Cardiac septum (tissue), 1 donor: Measurements from ENCODE around the gene IER5L. TPM values are rescaled to one million over a fixed set of nuclear protein-coding genes. Genes with fewer than 3 reads are reported as not detected.

Experiments
- DNase-seq: peaks from one replicate; pipeline ENCODE4 v3.0.0-alpha.2; 2020; ENCODE audit warnings: low spot score
- intact Hi-C: fragments of 100-400 bp; cut with DNase I; formaldehyde crosslinking; loops from one replicate; pipeline ENCODE4 v1.14.0; 2022
- long read RNA-seq: library from polyadenylated mRNA; unstranded; transcript quantifications from one replicate; pipeline ENCODE4 v2.0.0, GENCODE V29; 2021
- total RNA-seq: library from RNA; stranded (reverse); fragmentation: NEBNext Ultra II Directional; extraction: Animal tissue kit (Norgen Biotek cat#: 25700); gene quantifications from one replicate; pipeline ENCODE4 v1.2.1, GENCODE V29; 2021
- donor health status: DM: no; HTN: no; CAD: no.

Gene IER5L
- 12.6 TPM for total RNA-seq
- long read RNA-seq, transcript IER5L-201 (1 exons, 2,711 nt): major isoform, 19 of 19 reads
- long read RNA-seq, partial matches to known transcripts: 0 of 19 reads
- long read RNA-seq, other reads (novel, unspliced or antisense): 0 of 19 reads

GRCh38 chr9:129177791-129178567, at the start of gene IER5L:
TSS of gene IER5L (minus strand) at chr9:129178261. CDS start at chr9:129178052, 209 bp downstream.
- intact Hi-C loops: no loop called here
- peak; percentile 98 for DNase-seq

GRCh38 chr9:129227843-129228189, 49.8 kb upstream of the IER5L start:
- intact Hi-C loops: no loop called here

GRCh38 chr9:129225815-129226214, 47.8 kb upstream of the IER5L start:
- peak; percentile 87 for DNase-seq
- intact Hi-C loops: no loop called here

More at GRCh38 chr9:129227843-129228189, 49.8 kb upstream of the IER5L start:
- no peak for DNase-seq

DNA sequence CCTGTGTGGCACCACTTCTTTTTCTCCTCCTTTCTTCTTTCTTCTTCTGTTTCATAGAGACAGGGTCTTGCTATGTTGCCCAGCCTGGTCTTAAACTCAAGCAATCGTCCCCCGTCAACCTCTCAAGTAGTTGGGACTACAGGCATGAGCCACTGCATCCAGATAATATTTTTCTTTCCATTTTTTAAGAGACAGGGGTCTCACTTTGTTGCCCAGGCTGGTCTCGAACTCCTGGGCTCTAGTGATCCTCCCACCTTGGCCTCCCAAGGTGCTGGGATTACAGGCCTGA, 47.4 kb upstream of the IER5L start:
- DNase-seq: no peak
- intact Hi-C loops: no loop called here

DNA sequence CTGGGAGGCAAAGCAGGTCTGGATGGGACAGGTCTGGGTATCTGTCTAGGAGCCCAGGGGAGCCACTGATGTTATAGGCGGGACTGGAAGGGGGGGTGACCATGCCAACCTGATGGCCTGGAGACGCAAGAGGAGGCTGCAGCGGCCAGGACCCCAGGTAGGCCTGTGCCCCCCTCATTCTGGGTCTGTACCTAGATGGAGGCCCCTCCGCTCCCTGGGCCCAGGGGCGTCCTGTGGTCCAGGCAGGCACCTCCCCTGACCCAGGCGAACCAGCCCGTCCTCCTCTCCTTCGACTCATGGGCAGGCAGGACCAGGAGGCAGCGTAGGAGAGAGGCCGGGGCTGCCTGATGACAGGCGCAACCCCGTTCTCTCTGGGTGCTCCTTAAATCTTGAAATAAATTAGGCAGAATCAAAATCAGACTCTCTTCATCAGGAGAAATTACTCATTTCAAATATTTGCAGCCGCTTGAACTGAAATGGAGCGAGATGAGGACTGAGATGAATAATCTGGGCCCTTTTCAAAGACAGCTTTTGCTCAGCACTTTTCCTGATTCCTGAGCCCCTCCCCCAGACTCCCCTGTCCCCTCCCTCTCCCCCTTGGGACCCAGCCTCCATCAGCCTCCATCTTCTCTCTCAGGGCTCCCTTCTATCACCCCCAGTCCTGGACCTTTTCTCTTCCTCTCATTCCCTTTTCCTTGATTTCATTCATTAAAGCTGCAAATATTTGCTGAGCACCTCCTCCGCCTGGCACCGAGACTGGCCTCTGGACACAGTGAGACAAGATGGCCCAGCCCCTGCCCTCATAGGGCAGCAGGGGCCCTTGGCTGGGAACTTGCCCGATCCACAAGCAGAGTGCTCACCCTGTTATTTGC, 46.8 kb upstream of the IER5L start:
- no peak for DNase-seq
- intact Hi-C loops: no loop called here

DNA sequence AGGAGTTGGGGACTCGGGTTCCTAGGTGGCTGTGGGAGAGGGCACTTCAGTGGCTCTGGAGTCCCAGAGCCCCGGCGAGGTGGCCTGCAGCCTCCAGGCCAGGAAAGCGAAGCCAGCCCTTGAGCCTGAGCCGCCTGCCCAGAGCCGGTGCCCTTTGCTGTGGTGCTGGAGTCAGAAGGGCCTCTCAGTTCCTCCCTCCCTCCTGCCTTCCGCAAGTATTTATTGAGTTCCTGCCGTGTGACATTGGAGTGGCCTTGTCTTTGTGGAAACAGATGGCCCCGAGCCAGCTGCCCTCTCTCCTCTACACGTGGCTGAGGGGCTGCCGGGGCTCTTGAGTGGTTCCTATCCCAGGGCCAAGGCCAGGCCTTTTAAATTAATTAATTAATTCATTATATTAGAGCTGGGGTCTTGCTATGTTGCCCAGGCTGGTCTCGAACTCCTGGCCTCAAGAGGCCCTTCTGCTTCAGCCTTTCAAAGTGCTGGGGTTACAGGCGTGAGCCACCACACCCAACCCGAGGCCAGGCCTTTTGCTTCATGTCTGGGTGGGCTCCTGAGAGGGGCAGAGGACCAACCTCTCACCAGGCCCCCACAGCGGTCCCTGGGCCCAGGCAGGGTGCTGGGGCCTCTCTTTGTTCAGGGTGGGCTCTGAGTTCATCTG, 45.6 kb upstream of the IER5L start:
- no peak for DNase-seq
- intact Hi-C loops: no loop called here

DNA sequence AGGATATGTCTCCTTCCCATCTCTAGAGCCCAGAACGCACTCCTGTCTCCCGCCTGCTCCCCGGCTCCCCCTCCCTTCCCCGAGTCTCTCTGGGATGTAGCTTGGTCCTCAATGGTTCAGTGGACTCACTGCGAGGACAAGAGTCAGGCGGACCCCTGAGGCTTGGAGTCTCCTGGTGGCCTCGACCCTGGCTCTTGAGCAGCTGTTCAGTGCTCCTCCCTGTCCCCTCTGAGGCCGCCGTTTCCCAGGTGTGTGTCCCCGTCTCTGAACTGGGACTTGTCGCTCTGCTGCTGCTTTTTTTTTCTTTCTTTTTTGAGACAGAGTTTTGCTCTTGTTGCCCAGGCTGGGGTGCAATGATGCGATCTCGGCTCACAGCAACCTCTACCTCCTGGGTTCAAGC, 44.8 kb upstream of the IER5L start:
- DNase-seq: no peak
- intact Hi-C loops: no loop called here

GRCh38 chr9:129221979-129222635, 44.0 kb upstream of the IER5L start:
- DNase-seq: no peak
- intact Hi-C loops: no loop called here

DNA sequence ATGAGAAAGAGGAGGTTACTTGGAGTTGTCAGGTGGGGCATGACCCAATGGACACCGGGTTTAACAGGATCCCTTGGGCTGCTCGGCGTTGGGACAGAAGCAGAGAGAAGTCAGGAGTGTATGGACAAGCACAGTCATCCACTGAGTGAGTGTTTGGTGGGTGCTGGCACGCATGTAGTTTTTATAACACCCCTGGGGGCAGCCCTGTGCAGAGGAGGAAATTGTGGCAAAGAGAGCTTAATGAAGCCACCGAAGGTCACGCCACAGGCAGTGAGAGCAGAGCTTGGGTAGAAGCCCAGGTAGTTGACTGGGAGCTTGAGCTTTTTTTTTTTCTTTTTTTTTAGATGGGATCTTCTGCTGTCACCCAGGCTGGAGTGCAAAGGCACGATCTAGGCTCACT, 43.2 kb upstream of the IER5L start:
- no peak for DNase-seq
- intact Hi-C loops: no loop called here

- intact Hi-C loops: no loop called here
Observed at GRCh38 chr9:129220771-129221170, 42.7 kb upstream of the IER5L start.

DNA sequence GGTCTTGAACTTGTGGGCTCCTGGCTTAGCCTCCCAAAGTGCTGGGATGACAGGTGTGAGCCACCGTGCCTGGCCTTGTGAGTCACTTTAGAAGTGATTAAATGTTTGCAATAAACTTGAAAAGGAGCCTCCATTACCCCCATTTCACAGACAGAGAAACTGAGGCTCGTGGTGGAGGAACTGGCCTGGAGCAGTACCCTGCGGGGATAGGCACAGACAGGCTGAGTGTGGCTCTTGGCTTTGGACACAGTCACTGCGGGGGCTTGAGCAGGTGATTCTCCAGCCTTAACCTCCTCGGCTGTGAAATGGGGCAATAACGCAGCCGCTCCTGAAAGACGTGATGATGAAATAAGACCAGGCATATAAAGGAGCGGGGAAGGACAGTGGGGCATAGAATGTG, 40.9 kb upstream of the IER5L start:
- intact Hi-C loops: loop anchor here (5.0 kb wide), 1 partner anchor 33 kb away; no protein-coding TSS in a partner anchor
- no peak for DNase-seq

More at GRCh38 chr9:129220771-129221170, 42.7 kb upstream of the IER5L start:
- DNase-seq: no peak

- intact Hi-C loops: loop anchor here (5.0 kb wide), 1 partner anchor 34 kb away; no protein-coding TSS in a partner anchor
- no peak for DNase-seq
Observed at GRCh38 chr9:129218272-129218625, 40.2 kb upstream of the IER5L start.

- DNase-seq: no peak
- intact Hi-C loops: no loop called here
Observed at GRCh38 chr9:129213551-129213950, 35.5 kb upstream of the IER5L start.

DNA sequence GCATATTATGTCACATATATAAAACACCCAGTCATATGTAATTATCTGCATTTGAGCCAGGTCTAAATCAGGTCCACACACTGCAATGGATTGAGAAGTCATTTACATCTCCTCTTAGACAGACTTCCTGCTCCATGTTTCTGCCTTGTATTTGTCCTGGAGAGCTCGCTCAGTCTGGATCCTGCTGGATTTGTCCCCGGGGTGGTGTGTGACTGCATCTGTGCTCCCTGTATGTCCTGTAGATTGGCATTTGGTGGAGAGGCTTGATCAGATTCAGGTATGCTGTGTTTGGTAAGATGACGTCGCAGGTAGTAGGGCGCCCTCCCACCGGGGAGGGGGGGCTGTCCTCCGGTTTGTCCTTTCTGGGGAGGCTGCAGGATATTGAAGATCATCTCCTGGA, 33.6 kb upstream of the IER5L start:
- intact Hi-C loops: no loop called here
- DNase-seq: no peak

GRCh38 chr9:129210125-129210524, 32.1 kb upstream of the IER5L start:
- intact Hi-C loops: no loop called here
- no peak for DNase-seq

DNA sequence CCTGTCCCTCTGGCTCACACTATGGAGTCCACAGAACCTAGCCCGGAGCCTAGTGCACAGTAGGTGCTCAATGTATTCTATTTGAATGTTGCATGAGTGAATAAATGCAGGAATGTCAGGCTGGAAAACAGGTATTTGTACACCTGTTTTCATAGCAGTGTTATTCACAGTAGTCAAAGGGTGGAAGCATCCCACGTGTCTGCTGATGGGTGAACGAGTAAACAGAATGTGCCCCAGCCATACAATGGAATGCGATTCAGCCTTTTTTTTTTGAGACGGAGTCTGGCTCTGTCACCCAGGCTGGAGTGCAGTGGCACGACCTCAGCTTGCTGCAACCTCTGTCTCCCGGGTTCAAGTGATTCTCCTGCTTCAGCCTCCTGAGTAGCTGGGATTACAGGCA, 31.5 kb upstream of the IER5L start:
- DNase-seq: no peak
- intact Hi-C loops: no loop called here

DNA sequence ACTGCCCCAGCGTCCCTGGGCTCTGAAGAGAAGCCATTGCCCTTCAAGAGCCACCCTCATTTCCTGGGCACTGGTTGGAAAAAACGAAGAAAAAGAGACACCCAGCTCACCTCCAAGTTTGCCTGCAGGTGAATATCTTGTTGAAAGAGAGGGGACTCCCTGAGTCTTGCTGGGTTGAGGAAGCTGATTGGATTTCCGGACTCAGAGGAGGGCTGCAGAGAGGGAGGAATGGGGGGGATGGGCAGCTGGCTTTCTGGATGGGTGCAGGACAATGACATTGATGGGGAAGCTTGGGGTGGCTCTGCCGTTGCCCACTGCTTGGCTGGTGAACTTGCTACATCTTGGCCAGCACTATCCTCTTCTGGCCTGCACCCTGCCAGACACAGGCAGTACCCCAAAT, 31.0 kb upstream of the IER5L start:
- no peak for DNase-seq
- intact Hi-C loops: no loop called here

GRCh38 chr9:129208207-129209032, 30.4 kb upstream of the IER5L start:
- intact Hi-C loops: no loop called here
- no peak for DNase-seq

GRCh38 chr9:129206905-129207304, 28.8 kb upstream of the IER5L start:
- intact Hi-C loops: no loop called here
- DNase-seq: no peak
